Measurements from ENCODE around the gene TPD52L2.

TPD52L2 gene

GRCh38 chr20:63935447-63935846 is 70.4 kb downstream of the TPD52L2 start:
- no peak overlapping the region for H3K56ac ChIP-seq (ENCODE audit: low read length)
- WGBS (ENCODE audit: extremely low coverage, insufficient coverage, low lambda C conversion rate) = no CpG with 5 or more reads among the region's 9 CpGs

DNA sequence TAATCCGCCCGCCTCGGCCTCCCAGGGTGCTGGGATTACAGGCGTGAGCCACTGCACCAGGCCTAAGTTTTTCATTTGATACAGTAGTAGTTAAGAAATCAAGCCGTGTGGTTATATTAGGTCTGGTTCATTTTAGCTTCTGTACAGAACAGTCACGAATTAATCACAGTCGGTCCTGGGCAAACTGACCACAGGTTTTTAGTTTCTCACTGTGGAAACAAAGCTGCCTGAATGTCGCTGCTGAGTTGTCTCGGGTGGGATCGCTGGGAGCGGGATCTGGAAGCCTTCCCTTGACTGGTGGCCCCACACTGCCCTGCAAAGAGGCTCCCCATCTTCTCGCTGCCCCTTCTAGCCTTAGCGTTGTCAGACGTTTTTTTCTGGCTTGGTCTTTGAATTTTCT is 72.5 kb downstream of the TPD52L2 start:
- H4K5ac ChIP-seq (ENCODE audit: low read length) = no peak overlapping the region
- H3K4me1 ChIP-seq (ENCODE audit: control insufficient read depth, low read depth, low read length) = peaks cover 2% of the 10 kb centered on the region
- no peak overlapping the region for H3K9ac ChIP-seq (ENCODE audit: low read length)
- H3K23ac ChIP-seq (ENCODE audit: low read length) = no peak overlapping the region
- H2AK5ac ChIP-seq (ENCODE audit: low read length) = no peak overlapping the region
- no peaks in the 10 kb centered on the region for H3K79me2 ChIP-seq (ENCODE audit: control insufficient read depth, insufficient read depth, low read length)
- WGBS (ENCODE audit: extremely low coverage, insufficient coverage, low lambda C conversion rate) = no CpG with 5 or more reads among the region's 14 CpGs
- H3K56ac ChIP-seq (ENCODE audit: low read length) = no peak overlapping the region
- H2BK5ac ChIP-seq (ENCODE audit: low read length) = no peak overlapping the region
- H3K36me3 ChIP-seq (ENCODE audit: control insufficient read depth, insufficient read depth, low read length) = no peaks in the 10 kb centered on the region
- no peak overlapping the region for H3K4ac ChIP-seq (ENCODE audit: low read depth, low read length)
- no peak for DNase-seq
- no peak overlapping the region for H3K18ac ChIP-seq (ENCODE audit: low read length)
- H2BK120ac ChIP-seq (ENCODE audit: low read depth, low read length) = no peak overlapping the region
- H3K79me1 ChIP-seq (ENCODE audit: low read length) = no peaks in the 10 kb centered on the region
- no peak overlapping the region for H2BK15ac ChIP-seq (replicated peaks; ENCODE audit: low read depth)
- H3K27ac ChIP-seq (ENCODE audit: low read depth, low read length) = no peak overlapping the region
- H3K27me3 ChIP-seq (ENCODE audit: insufficient read depth, low read length, poor library complexity) = no peaks in the 10 kb centered on the region
- H3K4me2 ChIP-seq (ENCODE audit: low read length) = no peak overlapping the region
- H3K4me3 ChIP-seq (ENCODE audit: low read length) = no peak overlapping the region
- H4K8ac ChIP-seq (ENCODE audit: low read depth, low read length) = no peak overlapping the region

More at GRCh38 chr20:63935447-63935846, 70.4 kb downstream of the TPD52L2 start:
- H3K27ac ChIP-seq (ENCODE audit: low read depth, low read length) = no peak overlapping the region
- no peak overlapping the region for H2BK120ac ChIP-seq (ENCODE audit: low read depth, low read length)
- no peaks in the 10 kb centered on the region for H3K79me1 ChIP-seq (ENCODE audit: low read length)
- no peak overlapping the region for H3K4me2 ChIP-seq (ENCODE audit: low read length)
- H4K8ac ChIP-seq (ENCODE audit: low read depth, low read length) = no peak overlapping the region
- no peaks in the 10 kb centered on the region for H3K27me3 ChIP-seq (ENCODE audit: insufficient read depth, low read length, poor library complexity)
- H3K4ac ChIP-seq (ENCODE audit: low read depth, low read length) = no peak overlapping the region
- no peak overlapping the region for H3K4me3 ChIP-seq (ENCODE audit: low read length)
- no peaks in the 10 kb centered on the region for H3K36me3 ChIP-seq (ENCODE audit: control insufficient read depth, insufficient read depth, low read length)
- no peaks in the 10 kb centered on the region for H3K4me1 ChIP-seq (ENCODE audit: control insufficient read depth, low read depth, low read length)
- H3K79me2 ChIP-seq (ENCODE audit: control insufficient read depth, insufficient read depth, low read length) = no peaks in the 10 kb centered on the region
- DNase-seq = no peak
- no peak overlapping the region for H4K5ac ChIP-seq (ENCODE audit: low read length)
- no peak overlapping the region for H2BK15ac ChIP-seq (replicated peaks; ENCODE audit: low read depth)
- H2BK5ac ChIP-seq (ENCODE audit: low read length) = no peak overlapping the region
- no peak overlapping the region for H3K9ac ChIP-seq (ENCODE audit: low read length)
- no peak overlapping the region for H3K23ac ChIP-seq (ENCODE audit: low read length)
- H3K18ac ChIP-seq (ENCODE audit: low read length) = no peak overlapping the region
- H2AK5ac ChIP-seq (ENCODE audit: low read length) = no peak overlapping the region

DNA sequence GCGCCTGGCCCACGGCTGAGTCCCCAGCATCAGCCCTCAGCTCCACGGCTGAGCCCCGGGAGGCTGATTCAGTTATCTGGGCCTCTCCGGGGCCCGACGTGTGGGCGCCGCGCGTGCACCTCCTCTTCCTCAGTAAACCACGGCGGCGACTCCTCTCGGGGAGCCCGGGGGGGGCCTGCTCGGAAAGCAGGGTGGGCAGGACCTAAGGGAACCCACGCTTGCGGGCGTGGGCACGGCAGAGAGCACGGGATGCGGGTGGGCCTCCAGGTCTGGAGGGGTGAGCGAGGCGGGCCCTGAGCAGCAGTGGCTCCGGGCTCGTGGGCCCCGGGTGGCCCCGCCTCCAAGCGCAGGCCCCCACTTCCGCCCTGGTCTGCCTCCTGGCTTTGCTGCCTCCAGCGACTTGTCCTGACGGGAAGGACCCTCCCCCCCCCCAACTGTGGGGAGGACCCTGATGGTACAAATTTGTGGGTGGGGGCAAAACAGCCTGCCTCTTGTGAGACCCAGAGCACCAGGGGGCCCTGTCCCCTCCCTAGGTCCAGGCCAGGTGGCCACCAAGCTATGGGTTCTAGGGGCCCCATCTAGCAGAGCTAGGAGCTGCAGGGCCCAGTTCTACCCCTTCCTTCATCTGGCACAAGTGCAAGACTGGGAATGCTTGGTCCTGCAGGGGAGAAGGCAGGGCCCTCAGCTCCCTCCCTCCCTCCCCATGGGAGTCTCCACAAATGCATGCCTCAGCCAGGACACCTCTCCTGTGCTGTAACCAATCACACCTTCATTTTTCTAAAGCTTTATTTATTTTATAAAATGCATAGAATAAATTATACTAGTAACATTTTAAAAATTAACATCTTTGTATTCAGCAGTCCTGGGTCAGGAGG is 74.2 kb downstream of the TPD52L2 start:
- Histone ChIP-seq H2BK5ac (ENCODE audit: low read length) (no peak overlapping the region), H3K4ac (ENCODE audit: low read depth, low read length) (no peak overlapping the region), H3K18ac (ENCODE audit: low read length) (no peak overlapping the region), H3K4me3 (ENCODE audit: low read length) (no peak overlapping the region), H3K79me1 (ENCODE audit: low read length) (no peaks in the 10 kb centered on the region), H3K4me1 (ENCODE audit: control insufficient read depth, low read depth, low read length) (peaks cover 2% of the 10 kb centered on the region), H3K27ac (ENCODE audit: low read depth, low read length) (no peak overlapping the region), H3K23ac (ENCODE audit: low read length) (no peak overlapping the region), H3K9ac (ENCODE audit: low read length) (peak overlapping the region; percentile 36), H2BK15ac (replicated peaks; ENCODE audit: low read depth) (no peak overlapping the region), H3K4me2 (ENCODE audit: low read length) (peak overlapping the region; percentile 19), H2AK5ac (ENCODE audit: low read length) (no peak overlapping the region), H2BK120ac (ENCODE audit: low read depth, low read length) (no peak overlapping the region), H3K79me2 (ENCODE audit: control insufficient read depth, insufficient read depth, low read length) (no peaks in the 10 kb centered on the region), H3K36me3 (ENCODE audit: control insufficient read depth, insufficient read depth, low read length) (peaks cover 1% of the 10 kb centered on the region), H4K5ac (ENCODE audit: low read length) (no peak overlapping the region), H3K56ac (ENCODE audit: low read length) (peak overlapping the region; percentile 52), H4K8ac (ENCODE audit: low read depth, low read length) (no peak overlapping the region), H3K27me3 (ENCODE audit: insufficient read depth, low read length, poor library complexity) (no peaks in the 10 kb centered on the region)
- no CpG with 5 or more reads among the region's 33 CpGs for WGBS (ENCODE audit: extremely low coverage, insufficient coverage, low lambda C conversion rate)
- DNase-seq = no peak

DNA sequence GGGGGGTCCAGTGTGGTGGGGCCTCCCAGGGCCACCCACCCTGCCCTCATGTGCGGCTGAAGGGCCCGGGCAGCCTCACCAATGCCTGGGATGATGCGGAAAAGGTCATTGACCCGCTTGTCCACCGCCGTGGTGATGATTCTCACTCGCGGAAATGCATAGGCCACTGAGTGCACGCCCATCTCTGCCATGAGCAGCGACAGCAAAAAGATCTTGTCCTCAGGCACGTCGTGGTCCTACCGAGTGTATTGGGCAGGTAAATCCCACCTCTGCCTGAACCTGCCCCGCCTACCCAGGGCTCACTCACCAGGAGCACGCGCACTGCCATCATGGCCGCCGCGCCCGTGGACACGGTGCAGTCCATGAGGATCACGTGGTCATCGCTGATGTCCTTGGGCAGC is 75.0 kb downstream of the TPD52L2 start:
- H4K8ac ChIP-seq (ENCODE audit: low read depth, low read length) = no peak overlapping the region
- no peak for DNase-seq
- no CpG with 5 or more reads among the region's 23 CpGs for WGBS (ENCODE audit: extremely low coverage, insufficient coverage, low lambda C conversion rate)
- no peaks in the 10 kb centered on the region for H3K79me2 ChIP-seq (ENCODE audit: control insufficient read depth, insufficient read depth, low read length)
- no peak overlapping the region for H3K18ac ChIP-seq (ENCODE audit: low read length)
- no peaks in the 10 kb centered on the region for H3K79me1 ChIP-seq (ENCODE audit: low read length)
- H2AK5ac ChIP-seq (ENCODE audit: low read length) = no peak overlapping the region
- H3K56ac ChIP-seq (ENCODE audit: low read length) = no peak overlapping the region
- no peak overlapping the region for H2BK120ac ChIP-seq (ENCODE audit: low read depth, low read length)
- no peak overlapping the region for H3K23ac ChIP-seq (ENCODE audit: low read length)
- no peak overlapping the region for H4K5ac ChIP-seq (ENCODE audit: low read length)
- H3K4me3 ChIP-seq (ENCODE audit: low read length) = no peak overlapping the region
- H2BK15ac ChIP-seq (replicated peaks; ENCODE audit: low read depth) = no peak overlapping the region
- no peak overlapping the region for H3K4me2 ChIP-seq (ENCODE audit: low read length)
- H3K4me1 ChIP-seq (ENCODE audit: control insufficient read depth, low read depth, low read length) = peaks cover 2% of the 10 kb centered on the region
- H2BK5ac ChIP-seq (ENCODE audit: low read length) = no peak overlapping the region
- no peak overlapping the region for H3K4ac ChIP-seq (ENCODE audit: low read depth, low read length)
- H3K9ac ChIP-seq (ENCODE audit: low read length) = no peak overlapping the region
- peaks cover 3% of the 10 kb centered on the region for H3K36me3 ChIP-seq (ENCODE audit: control insufficient read depth, insufficient read depth, low read length)
- no peak overlapping the region for H3K27ac ChIP-seq (ENCODE audit: low read depth, low read length)
- H3K27me3 ChIP-seq (ENCODE audit: insufficient read depth, low read length, poor library complexity) = no peaks in the 10 kb centered on the region

DNA sequence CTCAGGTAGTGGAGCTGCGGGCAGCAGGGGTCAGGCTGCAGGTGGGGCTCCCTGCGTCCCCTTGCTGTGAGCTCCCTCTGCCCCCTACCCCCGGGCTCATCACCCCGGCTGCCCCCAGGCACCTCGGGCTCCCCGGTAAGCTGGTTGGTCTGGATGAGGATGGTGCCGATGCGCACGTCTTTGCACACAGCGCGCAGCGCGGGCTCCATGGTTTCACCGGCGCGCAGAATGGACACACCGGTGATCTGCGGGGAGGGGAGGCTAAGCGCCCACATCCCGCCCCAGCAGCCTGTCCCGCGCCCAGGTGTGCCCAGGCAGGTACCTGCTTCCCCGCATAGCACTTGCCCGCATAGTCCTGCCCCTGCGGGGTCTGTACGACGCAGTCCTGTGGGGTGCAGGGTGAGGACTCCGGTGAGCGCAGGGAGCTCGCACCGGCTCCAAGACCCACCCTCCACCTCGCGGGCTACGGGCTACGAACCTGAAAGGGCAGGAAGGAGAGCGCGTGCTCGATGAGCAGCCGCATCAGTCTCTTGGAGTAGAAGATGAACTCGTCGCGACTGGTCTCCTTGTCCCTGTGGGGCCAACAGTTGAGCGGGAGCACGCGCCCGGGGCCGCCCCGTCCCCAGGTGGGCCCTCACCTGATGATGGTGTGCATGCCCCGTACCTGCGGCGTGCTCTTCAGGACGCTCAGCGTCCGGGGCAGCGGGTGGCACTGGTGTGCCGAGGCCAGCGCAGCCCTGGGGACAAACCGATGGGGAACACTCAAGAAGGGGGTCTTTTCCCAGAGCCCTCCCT is 75.6 kb downstream of the TPD52L2 start:
- Histone ChIP-seq H3K79me2 (ENCODE audit: control insufficient read depth, insufficient read depth, low read length) (no peaks in the 10 kb centered on the region), H3K27me3 (ENCODE audit: insufficient read depth, low read length, poor library complexity) (no peaks in the 10 kb centered on the region), H4K8ac (ENCODE audit: low read depth, low read length) (no peak overlapping the region), H3K23ac (ENCODE audit: low read length) (no peak overlapping the region), H3K4me2 (ENCODE audit: low read length) (peak overlapping the region; percentile 22), H3K36me3 (ENCODE audit: control insufficient read depth, insufficient read depth, low read length) (peaks cover 3% of the 10 kb centered on the region), H3K18ac (ENCODE audit: low read length) (no peak overlapping the region), H3K4me3 (ENCODE audit: low read length) (no peak overlapping the region), H3K4me1 (ENCODE audit: control insufficient read depth, low read depth, low read length) (peaks cover 2% of the 10 kb centered on the region), H4K5ac (ENCODE audit: low read length) (no peak overlapping the region), H2BK15ac (replicated peaks; ENCODE audit: low read depth) (no peak overlapping the region), H3K27ac (ENCODE audit: low read depth, low read length) (no peak overlapping the region), H3K9ac (ENCODE audit: low read length) (peak overlapping the region; percentile 63), H2BK120ac (ENCODE audit: low read depth, low read length) (no peak overlapping the region), H3K56ac (ENCODE audit: low read length) (peak overlapping the region; percentile 87), H2AK5ac (ENCODE audit: low read length) (no peak overlapping the region), H3K79me1 (ENCODE audit: low read length) (no peaks in the 10 kb centered on the region), H2BK5ac (ENCODE audit: low read length) (no peak overlapping the region), H3K4ac (ENCODE audit: low read depth, low read length) (no peak overlapping the region)
- WGBS (ENCODE audit: extremely low coverage, insufficient coverage, low lambda C conversion rate) = no CpG with 5 or more reads among the region's 58 CpGs
- no peak for DNase-seq

All from mesendoderm (in vitro differentiated cells).